ENCODE results near the gene CLDN11.

The CLDN11 gene

DNA sequence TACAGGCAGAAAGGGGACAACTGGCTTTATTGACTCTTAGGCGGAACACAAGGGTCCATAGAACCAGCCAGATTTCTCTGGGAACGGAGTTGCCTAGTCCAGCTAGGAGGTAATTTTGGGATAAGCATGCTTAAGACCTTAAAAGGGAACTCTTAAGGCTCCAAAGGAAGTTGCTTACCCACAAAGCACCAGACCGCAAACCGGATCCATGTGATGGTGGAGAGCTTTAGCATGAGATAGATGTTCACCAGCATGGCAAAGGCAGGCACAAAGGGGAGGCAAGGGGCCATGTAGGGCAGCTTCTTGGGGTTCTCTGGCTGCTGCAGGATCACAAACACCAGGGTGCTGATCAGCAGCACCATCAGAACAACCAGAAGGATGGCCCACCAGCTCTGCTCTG lies 61.4 kb downstream of the CLDN11 start:
- CTCF ChIA-PET, result interaction anchor here (0.6 kb wide), 1 partner anchor 172 kb away, joined by 3 read pairs; no protein-coding TSS in a partner anchor
- Histone ChIP-seq H3K4me1 (ENCODE audit: control insufficient read depth, insufficient read depth, low read length) (no peaks in the 10 kb centered on the region), H3K9me3 (ENCODE audit: control insufficient read depth, insufficient read depth, low read depth, low read length) (no peaks in the 10 kb centered on the region), H3K27ac (ENCODE audit: extremely low read depth, low read depth, low read length) (no peak overlapping the region), H3K36me3 (ENCODE audit: control insufficient read depth in 2 of 2, insufficient read depth in 1 of 2, low read length in 2 of 2) (no peaks in the 10 kb centered on the region), H3K4me3 (ENCODE audit: low read depth, low read length) (no peak overlapping the region)
- TF ChIP-seq ZNF184 (tag by site-specific recombination; IDR thresholded peaks at IDR 0.05) (no peak), ZNF560 (tag by site-specific recombination; IDR thresholded peaks at IDR 0.05; ENCODE audit: borderline replicate concordance) (no peak), ZNF174 (tag by site-specific recombination; IDR thresholded peaks at IDR 0.05) (no peak), ZNF324 (tag by site-specific recombination; IDR thresholded peaks at IDR 0.05) (no peak), ZSCAN16 (tag by site-specific recombination; IDR thresholded peaks at IDR 0.05) (no peak), ZNF549 (tag by site-specific recombination; IDR thresholded peaks at IDR 0.05) (no peak), ZNF521 (tag by site-specific recombination; IDR thresholded peaks at IDR 0.05) (no peak), ZNF148 (tag by site-specific recombination; IDR thresholded peaks at IDR 0.05; ENCODE audit: borderline replicate concordance) (no peak), ZNF707 (tag by site-specific recombination; IDR thresholded peaks at IDR 0.05) (no peak), ZNF670 (tag by site-specific recombination; IDR thresholded peaks at IDR 0.05; ENCODE audit: low read depth) (no peak), ZFP3 (tag by site-specific recombination; IDR thresholded peaks at IDR 0.05; ENCODE audit: low read depth) (no peak), ZNF19 (tag by site-specific recombination; IDR thresholded peaks at IDR 0.05; ENCODE audit: low read depth) (no peak)
- POLR2A ChIA-PET, result no interaction called here

- no peaks in the 10 kb centered on the region for H3K36me3 ChIP-seq (ENCODE audit: control insufficient read depth in 2 of 2, insufficient read depth in 1 of 2, low read length in 2 of 2)
- H3K4me1 ChIP-seq (ENCODE audit: control insufficient read depth, insufficient read depth, low read length), result no peaks in the 10 kb centered on the region
- ChIA-PET CTCF (interaction anchor here (0.6 to 1.2 kb wide), 5 partner anchors 15 to 103 kb away, joined by 3 to 4 read pairs (median 3); no protein-coding TSS in a partner anchor), POLR2A (no interaction called here)
- H3K4me3 ChIP-seq (ENCODE audit: low read depth, low read length), result no peak overlapping the region
- H3K9me3 ChIP-seq (ENCODE audit: control insufficient read depth, insufficient read depth, low read depth, low read length), result no peaks in the 10 kb centered on the region
- no peak overlapping the region for H3K27ac ChIP-seq (ENCODE audit: extremely low read depth, low read depth, low read length)
- TF ChIP-seq MEIS1 (CRISPR knock-in tag; IDR thresholded peaks at IDR 0.05; ENCODE audit: borderline replicate concordance) (no peak), ZNF670 (tag by site-specific recombination; IDR thresholded peaks at IDR 0.05; ENCODE audit: low read depth) (no peak), ZSCAN5A (tag by site-specific recombination; IDR thresholded peaks at IDR 0.05) (no peak), ZNF707 (tag by site-specific recombination; IDR thresholded peaks at IDR 0.05) (no peak), ZBTB17 (tag by site-specific recombination; IDR thresholded peaks at IDR 0.05) (no peak), ZNF274 (IDR thresholded peaks at IDR 0.05; ENCODE audit: low read length) (no peak), ZNF274 (tag by site-specific recombination; IDR thresholded peaks at IDR 0.05; ENCODE audit: borderline replicate concordance) (no peak), GLI2 (tag by site-specific recombination; IDR thresholded peaks at IDR 0.05; ENCODE audit: borderline replicate concordance, low read depth) (no peak), ZNF138 (tag by site-specific recombination; IDR thresholded peaks at IDR 0.05; ENCODE audit: borderline replicate concordance) (no peak)
- TF ChIP-seq, protein P1, sequence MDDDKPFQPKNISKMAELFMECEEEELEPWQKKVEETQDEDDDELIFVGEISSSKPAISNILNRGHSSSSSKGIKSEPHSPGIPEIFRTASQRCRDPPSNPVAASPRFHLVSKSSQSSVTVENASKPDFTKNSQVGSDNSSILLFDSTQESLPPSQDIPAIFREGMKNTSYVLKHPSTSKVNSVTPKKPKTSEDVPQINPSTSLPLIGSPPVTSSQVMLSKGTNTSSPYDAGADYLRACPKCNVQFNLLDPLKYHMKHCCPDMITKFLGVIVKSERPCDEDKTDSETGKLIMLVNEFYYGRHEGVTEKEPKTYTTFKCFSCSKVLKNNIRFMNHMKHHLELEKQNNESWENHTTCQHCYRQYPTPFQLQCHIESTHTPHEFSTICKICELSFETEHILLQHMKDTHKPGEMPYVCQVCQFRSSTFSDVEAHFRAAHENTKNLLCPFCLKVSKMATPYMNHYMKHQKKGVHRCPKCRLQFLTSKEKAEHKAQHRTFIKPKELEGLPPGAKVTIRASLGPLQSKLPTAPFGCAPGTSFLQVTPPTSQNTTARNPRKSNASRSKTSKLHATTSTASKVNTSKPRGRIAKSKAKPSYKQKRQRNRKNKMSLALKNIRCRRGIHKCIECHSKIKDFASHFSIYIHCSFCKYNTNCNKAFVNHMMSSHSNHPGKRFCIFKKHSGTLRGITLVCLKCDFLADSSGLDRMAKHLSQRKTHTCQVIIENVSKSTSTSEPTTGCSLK (tag by site-specific recombination; IDR thresholded peaks at IDR 0.05), result no peak
These were observed 63.5 kb downstream of the CLDN11 start for GRCh38 chr3:170482199-170482598.

Measured in HEK293 (cell line).